Measurements from ENCODE around the gene ZFYVE16.
"Not testable (repeated sequence)": the region's sequence is repeated elsewhere in the genome, so short reads cannot be mapped to it uniquely, and the experiment has no call there.

ZFYVE16 gene

DNA sequence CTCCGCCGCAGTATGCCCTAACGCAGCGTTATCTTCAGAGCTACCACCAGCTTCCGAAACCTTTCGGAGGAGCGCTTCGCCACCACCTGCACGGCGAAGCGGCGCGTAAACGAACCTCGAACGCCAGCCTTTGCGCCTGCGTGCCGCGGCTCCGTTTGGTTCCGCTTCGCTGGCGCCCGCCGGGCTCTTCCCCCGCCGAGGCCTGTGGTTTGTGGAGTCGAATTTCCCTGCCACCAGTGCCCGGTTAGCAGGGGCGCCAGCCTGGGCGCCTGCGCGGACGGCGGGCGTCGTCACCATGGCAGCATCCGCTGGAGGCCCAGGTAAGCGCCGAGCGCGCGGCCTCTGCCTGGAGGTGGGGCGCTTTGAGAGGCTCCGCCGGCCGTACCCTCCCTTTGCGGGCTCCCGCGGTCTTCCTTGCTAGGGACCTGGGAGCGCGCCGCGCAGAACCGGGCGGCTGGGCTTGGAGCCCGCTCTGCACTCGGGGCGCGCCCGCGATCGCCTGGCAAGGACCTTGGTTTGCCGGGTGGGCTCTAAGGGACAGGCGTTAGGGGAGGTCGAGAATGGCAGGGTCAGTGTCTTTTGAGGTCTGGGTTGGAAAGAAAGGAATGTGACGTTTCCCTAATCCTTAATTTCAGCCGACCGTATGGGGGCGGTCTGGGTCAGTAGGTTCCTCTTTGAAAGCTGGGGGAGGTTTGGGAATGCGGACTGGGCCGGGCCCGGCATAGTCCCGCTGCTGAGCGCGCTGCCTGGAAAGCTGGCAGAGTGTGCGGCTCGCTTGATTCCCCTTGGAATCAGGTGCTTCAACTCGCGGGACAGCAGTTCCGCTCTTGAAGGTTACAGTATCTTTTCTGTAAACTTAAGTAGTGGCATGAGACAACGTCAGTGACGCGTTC is 80.2 kb downstream of the ZFYVE16 start, which contains the start of gene FAM151B:
Gene FAM151B (plus strand): TSS at position 272 of the 893 bp plus-strand sequence. CDS start 24 bp downstream, at position 296.
- peak; percentile 75 for DNase-seq (ENCODE audit: low spot score)

GRCh38 chr5:80491296-80491695 is 83.4 kb downstream of the ZFYVE16 start:
- DNase-seq (ENCODE audit: low spot score) = no peak

- DNase-seq (ENCODE audit: low spot score) = no peak
These were observed 84.9 kb downstream of the ZFYVE16 start for GRCh38 chr5:80492741-80493140.

GRCh38 chr5:80493443-80493842 is 85.6 kb downstream of the ZFYVE16 start:
- not testable (repeated sequence) for DNase-seq (ENCODE audit: low spot score)

DNA sequence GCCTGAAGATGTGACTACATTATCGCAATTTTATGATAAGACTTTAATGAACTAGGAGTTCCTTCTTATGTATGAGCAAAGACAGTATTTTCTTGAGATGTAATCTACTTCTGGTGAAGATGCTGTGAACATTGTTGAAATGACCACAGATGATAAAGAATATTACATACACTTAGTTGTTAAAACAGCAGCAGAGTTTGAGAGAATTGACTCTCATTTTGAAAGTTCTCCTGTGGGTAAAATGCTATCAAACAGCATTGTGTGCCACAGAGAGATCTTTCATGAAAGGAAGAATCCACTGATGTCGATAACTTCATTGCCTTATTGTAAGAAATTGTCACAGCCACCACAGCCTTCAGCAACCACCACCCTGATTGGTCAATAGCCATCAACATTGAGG is 88.0 kb downstream of the ZFYVE16 start:
- no peak for DNase-seq (ENCODE audit: low spot score)

GRCh38 chr5:80502800-80503199 is 94.9 kb downstream of the ZFYVE16 start:
- no peak for DNase-seq (ENCODE audit: low spot score)

- no peak for DNase-seq (ENCODE audit: low spot score)
These were observed 95.8 kb downstream of the ZFYVE16 start for GRCh38 chr5:80503641-80504040.

- DNase-seq (ENCODE audit: low spot score) = no peak
These were observed 97.0 kb downstream of the ZFYVE16 start for GRCh38 chr5:80504833-80505232.

- no peak for DNase-seq (ENCODE audit: low spot score)
These were observed 99.8 kb downstream of the ZFYVE16 start for GRCh38 chr5:80507663-80508062.

GRCh38 chr5:80508844-80509243 is 101.0 kb downstream of the ZFYVE16 start:
- no peak for DNase-seq (ENCODE audit: low spot score)

DNA sequence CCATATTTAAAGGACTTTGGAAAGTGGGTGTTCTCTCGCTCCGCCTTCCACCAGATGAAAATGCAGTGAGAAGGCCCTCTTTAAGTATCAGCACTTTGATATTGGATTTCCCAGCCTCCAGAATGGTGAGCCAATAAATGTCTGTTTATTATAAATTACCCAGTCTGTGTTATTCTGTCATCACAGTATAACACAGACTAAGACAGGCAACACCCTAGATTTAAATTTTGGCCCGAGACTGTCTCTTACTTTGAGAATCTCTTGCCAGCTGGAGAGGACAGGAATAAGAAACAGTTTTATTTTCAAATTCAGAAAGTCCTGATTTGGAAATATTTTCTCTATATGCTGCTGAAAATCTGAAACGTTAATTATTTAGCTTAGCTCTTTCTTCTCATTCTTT is 101.5 kb downstream of the ZFYVE16 start:
- no peak for DNase-seq (ENCODE audit: low spot score)

DNA sequence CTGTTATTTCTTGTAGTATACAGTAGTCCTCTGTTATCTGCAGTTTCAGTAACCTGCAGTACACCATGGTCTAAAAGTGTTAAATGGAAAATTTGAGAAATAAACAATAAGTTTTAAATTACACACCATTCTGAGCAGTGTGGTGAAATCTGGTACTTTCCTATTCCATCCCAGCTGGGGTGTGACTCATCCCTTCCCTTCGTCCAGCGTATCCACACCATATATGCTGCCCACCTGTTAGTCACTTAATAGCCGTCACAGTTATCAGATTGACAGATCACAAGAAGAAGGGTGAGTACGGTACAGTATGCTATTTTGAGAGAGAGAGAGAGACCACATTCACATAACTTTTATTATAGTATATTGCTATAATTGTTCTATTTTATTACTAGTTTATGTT is 109.0 kb downstream of the ZFYVE16 start:
- DNase-seq (ENCODE audit: low spot score) = no peak
